22Rv1 (cell line): ENCODE measurements around the gene LMNTD1.

Experiments
- ZFX ChIP-seq: fragments of 450-650 bp; IDR thresholded peaks from 2 replicates; pipeline ENCODE4 v1.6.1; 2017; ENCODE audit warnings: antibody characterized with exemption, borderline replicate concordance
- TF ChIP-seq, protein P1 (sequence below): fragments of 450-650 bp; IDR thresholded peaks from 2 replicates; pipeline ENCODE4 v1.5.1; 2017; ENCODE audit warnings: mild to moderate bottlenecking

GRCh38 chr12:25497021-25497420 lies 56.1 kb downstream of the LMNTD1 start:
- TF ChIP-seq ZFX: no peak
- TF ChIP-seq, protein P1, sequence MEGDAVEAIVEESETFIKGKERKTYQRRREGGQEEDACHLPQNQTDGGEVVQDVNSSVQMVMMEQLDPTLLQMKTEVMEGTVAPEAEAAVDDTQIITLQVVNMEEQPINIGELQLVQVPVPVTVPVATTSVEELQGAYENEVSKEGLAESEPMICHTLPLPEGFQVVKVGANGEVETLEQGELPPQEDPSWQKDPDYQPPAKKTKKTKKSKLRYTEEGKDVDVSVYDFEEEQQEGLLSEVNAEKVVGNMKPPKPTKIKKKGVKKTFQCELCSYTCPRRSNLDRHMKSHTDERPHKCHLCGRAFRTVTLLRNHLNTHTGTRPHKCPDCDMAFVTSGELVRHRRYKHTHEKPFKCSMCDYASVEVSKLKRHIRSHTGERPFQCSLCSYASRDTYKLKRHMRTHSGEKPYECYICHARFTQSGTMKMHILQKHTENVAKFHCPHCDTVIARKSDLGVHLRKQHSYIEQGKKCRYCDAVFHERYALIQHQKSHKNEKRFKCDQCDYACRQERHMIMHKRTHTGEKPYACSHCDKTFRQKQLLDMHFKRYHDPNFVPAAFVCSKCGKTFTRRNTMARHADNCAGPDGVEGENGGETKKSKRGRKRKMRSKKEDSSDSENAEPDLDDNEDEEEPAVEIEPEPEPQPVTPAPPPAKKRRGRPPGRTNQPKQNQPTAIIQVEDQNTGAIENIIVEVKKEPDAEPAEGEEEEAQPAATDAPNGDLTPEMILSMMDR: no peak
